ENCODE data around the gene FXYD7. TPM values are rescaled to one million over a fixed set of nuclear protein-coding genes. Genes with fewer than 3 reads are reported as not detected.
"Not testable (repeated sequence)": the region's sequence is repeated elsewhere in the genome, so short reads cannot be mapped to it uniquely, and the experiment has no call there.

FXYD7 gene
- total RNA-seq, 4 donors from 2014 or later: not detected

DNA sequence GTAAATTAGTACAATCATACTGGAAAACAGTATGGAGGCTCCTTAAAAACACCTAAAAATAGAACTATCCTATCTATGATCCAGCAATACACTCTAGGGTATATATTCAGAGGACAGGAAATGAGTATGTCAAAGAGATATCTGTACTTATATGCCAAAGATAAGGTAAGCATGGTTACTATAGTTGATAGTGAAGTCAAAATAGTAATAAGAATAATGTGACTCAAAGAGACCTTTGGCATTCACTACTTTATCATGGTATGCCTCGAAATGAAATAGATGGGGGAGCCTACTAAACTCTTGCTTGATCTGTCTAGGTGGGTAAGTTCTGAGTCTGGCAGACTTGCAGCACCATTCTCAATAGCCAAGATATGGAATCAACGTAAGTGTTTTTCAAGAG is 41.8 kb downstream of the FXYD7 start:
- TF ChIP-seq, protein P1, sequence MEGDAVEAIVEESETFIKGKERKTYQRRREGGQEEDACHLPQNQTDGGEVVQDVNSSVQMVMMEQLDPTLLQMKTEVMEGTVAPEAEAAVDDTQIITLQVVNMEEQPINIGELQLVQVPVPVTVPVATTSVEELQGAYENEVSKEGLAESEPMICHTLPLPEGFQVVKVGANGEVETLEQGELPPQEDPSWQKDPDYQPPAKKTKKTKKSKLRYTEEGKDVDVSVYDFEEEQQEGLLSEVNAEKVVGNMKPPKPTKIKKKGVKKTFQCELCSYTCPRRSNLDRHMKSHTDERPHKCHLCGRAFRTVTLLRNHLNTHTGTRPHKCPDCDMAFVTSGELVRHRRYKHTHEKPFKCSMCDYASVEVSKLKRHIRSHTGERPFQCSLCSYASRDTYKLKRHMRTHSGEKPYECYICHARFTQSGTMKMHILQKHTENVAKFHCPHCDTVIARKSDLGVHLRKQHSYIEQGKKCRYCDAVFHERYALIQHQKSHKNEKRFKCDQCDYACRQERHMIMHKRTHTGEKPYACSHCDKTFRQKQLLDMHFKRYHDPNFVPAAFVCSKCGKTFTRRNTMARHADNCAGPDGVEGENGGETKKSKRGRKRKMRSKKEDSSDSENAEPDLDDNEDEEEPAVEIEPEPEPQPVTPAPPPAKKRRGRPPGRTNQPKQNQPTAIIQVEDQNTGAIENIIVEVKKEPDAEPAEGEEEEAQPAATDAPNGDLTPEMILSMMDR (IDR thresholded peaks at IDR 0.05): no peak
- no peak for TF ChIP-seq POLR2A (IDR thresholded peaks at IDR 0.05)
- intact Hi-C loops (cut with DNase I): no loop called here
- H3K4me3 ChIP-seq: no peak overlapping the region
- H3K9me3 ChIP-seq: no peaks in the 10 kb centered on the region
- H3K27me3 ChIP-seq: peaks cover 0 to 6% (median 0%) of the 10 kb centered on the region in 4 donors
- H3K27ac ChIP-seq: no peak overlapping the region
- 63 to 76% methylated on average over 2 of the region's 2 CpGs for WGBS, 2 donors
- no peaks in the 10 kb centered on the region for H3K4me1 ChIP-seq
- H3K36me3 ChIP-seq: no peaks in the 10 kb centered on the region
- DNase-seq: no peak

DNA sequence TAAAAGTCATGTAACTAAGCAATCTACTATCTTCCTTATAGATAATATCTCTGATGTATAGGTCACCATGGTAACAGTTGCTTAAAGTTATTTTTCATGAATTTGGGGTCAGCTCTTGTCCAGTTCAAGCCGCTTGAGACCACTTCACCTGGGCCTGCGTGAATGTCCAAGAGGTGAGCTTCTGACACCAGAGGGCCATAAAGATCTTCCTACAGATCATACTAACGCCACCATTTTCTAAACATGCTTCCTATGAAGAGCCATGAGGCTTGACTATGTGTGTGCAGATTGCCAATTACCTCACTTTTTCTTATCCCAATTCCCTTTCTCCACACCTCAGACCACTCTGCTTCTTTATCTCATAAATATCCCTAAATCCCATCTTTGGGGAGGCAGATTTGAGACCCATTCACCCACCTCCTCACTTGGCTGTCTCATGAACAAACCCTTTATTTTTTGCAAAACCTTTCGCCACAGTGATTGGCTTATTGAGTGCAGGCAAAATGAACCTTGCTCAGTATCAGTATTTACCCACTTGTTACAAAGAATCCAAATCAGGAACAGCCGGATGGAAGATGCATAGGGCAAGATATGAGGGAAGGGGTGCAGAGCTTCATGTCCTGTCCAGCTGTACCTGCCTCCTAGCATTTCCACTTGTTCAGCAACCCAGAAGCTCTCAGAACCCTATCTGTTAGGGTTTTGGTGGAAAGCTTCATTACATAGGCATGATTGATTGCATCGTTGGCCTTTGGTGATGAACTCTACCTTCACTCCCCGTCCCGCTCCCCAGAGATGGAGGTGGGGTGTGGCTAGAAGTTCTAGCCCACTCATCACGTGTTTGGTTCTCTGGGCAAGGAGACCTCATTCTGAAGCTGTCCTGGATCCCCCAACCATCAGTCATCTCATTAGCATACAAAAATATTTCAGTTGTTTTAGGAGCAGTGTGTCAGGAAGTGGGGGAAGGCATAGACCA is 51.2 kb downstream of the FXYD7 start:
- no peaks in the 10 kb centered on the region for H3K36me3 ChIP-seq
- intact Hi-C loops (cut with DNase I): no loop called here
- H3K4me1 ChIP-seq: no peaks in the 10 kb centered on the region
- H3K4me3 ChIP-seq: no peak overlapping the region
- H3K27me3 ChIP-seq: peaks cover 0 to 18% (median 0%) of the 10 kb centered on the region in 4 donors
- H3K27ac ChIP-seq: no peak overlapping the region
- DNase-seq: no peak
- 71 to 83% methylated on average over 9 of the region's 9 CpGs for WGBS, 2 donors
- TF ChIP-seq POLR2A (IDR thresholded peaks at IDR 0.05): no peak
- TF ChIP-seq, protein P1 (IDR thresholded peaks at IDR 0.05): no peak
- H3K9me3 ChIP-seq: no peaks in the 10 kb centered on the region

GRCh38 chr19:35195830-35196229 is 52.8 kb downstream of the FXYD7 start:
- no peaks in the 10 kb centered on the region for H3K9me3 ChIP-seq
- TF ChIP-seq, protein P1 (IDR thresholded peaks at IDR 0.05): no peak
- TF ChIP-seq POLR2A (IDR thresholded peaks at IDR 0.05): no peak
- no peak overlapping the region for H3K4me3 ChIP-seq
- no peaks in the 10 kb centered on the region for H3K36me3 ChIP-seq
- H3K4me1 ChIP-seq: no peaks in the 10 kb centered on the region
- intact Hi-C loops (cut with DNase I): no loop called here
- DNase-seq: no peak
- H3K27ac ChIP-seq: no peak overlapping the region
- H3K27me3 ChIP-seq: peaks cover 0 to 23% (median 0%) of the 10 kb centered on the region in 4 donors
- WGBS, 2 donors: 65 to 72% methylated on average over 2 of the region's 2 CpGs

- H3K36me3 ChIP-seq; H3K4me3 ChIP-seq; DNase-seq; H3K4me1 ChIP-seq; H3K9me3 ChIP-seq; intact Hi-C loops (cut with DNase I); H3K27ac ChIP-seq: not testable (repeated sequence)
- WGBS, 2 donors: 82 to 85% methylated on average over 2 to 6 of the region's 6 CpGs
- peaks cover 0 to 23% (median 0%) of the 10 kb centered on the region in 4 donors for H3K27me3 ChIP-seq
Measured at GRCh38 chr19:35196861-35197260, 53.8 kb downstream of the FXYD7 start.

DNA sequence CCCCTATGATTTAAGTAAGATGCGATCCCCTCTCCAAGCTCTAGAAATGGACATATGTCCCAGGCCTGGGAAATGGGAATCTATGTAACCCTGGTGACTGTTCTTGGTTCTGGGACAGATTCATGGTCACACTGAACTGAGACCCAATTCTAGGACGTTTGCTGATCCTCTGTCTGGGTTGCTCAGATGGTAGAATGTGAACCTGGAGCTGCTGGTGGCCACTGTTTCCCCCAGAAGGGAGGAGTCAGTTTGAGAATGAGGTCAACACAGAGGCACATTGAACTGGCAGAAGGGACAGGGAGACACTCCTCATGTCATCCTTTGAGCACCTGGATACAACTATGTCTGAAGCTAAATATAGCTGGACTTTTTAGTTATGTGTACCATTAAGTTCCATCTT is 56.4 kb downstream of the FXYD7 start:
- TF ChIP-seq, protein P1 (IDR thresholded peaks at IDR 0.05): no peak
- no peak for TF ChIP-seq POLR2A (IDR thresholded peaks at IDR 0.05)
- H3K36me3 ChIP-seq: no peaks in the 10 kb centered on the region
- H3K27me3 ChIP-seq: peaks cover 0 to 18% (median 0%) of the 10 kb centered on the region in 4 donors
- no peaks in the 10 kb centered on the region for H3K9me3 ChIP-seq
- no peak overlapping the region for H3K27ac ChIP-seq
- no peaks in the 10 kb centered on the region for H3K4me1 ChIP-seq
- WGBS, 2 donors: 53 to 64% methylated on average over 2 of the region's 2 CpGs
- DNase-seq: no peak
- H3K4me3 ChIP-seq: no peak overlapping the region
- intact Hi-C loops (cut with DNase I): no loop called here

Measured in esophagus squamous epithelium (tissue), 5 donors.